Gastrocnemius medialis (tissue), 4 donors: ENCODE results near the gene WASF1. TPM values are rescaled to one million over a fixed set of nuclear protein-coding genes. Genes with fewer than 3 reads are reported as not detected.
"Not testable (repeated sequence)": the region's sequence is repeated elsewhere in the genome, so short reads cannot be mapped to it uniquely, and the experiment has no call there.

Source experiments
- ATAC-seq, 2 donors: fragments of 150-250 bp; one replicate each; pipeline ENCODE4 v1.9.1; 2016
- DNase-seq, 2 donors: peaks; one replicate each; pipeline ENCODE4 v3.0.0-alpha.2; 2019
- H3K27ac ChIP-seq, 4 donors: fragments of 200-600 bp; sonication (generic); 1 replicate in 1 of 4; 2 replicates in 3 of 4; pipeline ENCODE4 v1.5.1; 2016 to 2018; ENCODE audit warnings: mild to moderate bottlenecking in 2 of 4, moderate library complexity in 1 of 4
- H3K27me3 ChIP-seq, 3 donors: fragments of 200-600 bp; sonication (generic) in 2 of 3; 1 replicate in 1 of 3; 2 replicates in 2 of 3; pipeline versions ENCODE4 v1.5.1 to v1.6.0; 2016 to 2019; ENCODE audit warnings: mild to moderate bottlenecking in 1 of 3, moderate library complexity in 1 of 3
- H3K36me3 ChIP-seq, 2 donors: fragments of 200-600 bp; sonication (generic) in 1 of 2; one replicate each; pipeline ENCODE4 v1.5.1; 2017 to 2018
- H3K4me1 ChIP-seq, 2 donors: fragments of 200-600 bp; sonication (generic) in 1 of 2; one replicate each; pipeline ENCODE4 v1.5.1; 2016 to 2017; ENCODE audit warnings: mild to moderate bottlenecking in 2 of 2
- H3K4me3 ChIP-seq, 4 donors: fragments of 200-600 bp; sonication (generic) in 3 of 4; 1 replicate in 1 of 4; 2 replicates in 3 of 4; pipeline ENCODE4 v1.5.1; 2016 to 2019; ENCODE audit warnings: mild to moderate bottlenecking in 2 of 4
- H3K9me3 ChIP-seq, 3 donors: fragments of 200-600 bp; sonication (generic) in 2 of 3; 1 replicate in 1 of 3; 2 replicates in 2 of 3; pipeline ENCODE4 v1.5.1; 2016 to 2019
- CTCF ChIP-seq, 5 experiments: fragments of 450-650 bp in 3 of 5; fragments of 200-600 bp in 2 of 5; sonication (generic) in 2 of 5; IDR thresholded peaks in 4 of 5; conservative IDR thresholded peaks in 1 of 5; 1 replicate in 4 of 5; 2 replicates in 1 of 5; pipeline ENCODE4 v1.5.1; 2016 to 2019; ENCODE audit warnings: antibody characterized with exemption in 5 of 5, mild to moderate bottlenecking in 3 of 5, moderate library complexity in 3 of 5
- POLR2A ChIP-seq, 2 donors: fragments of 450-650 bp; IDR thresholded peaks; one replicate each; pipeline ENCODE4 v1.6.1; 2017; ENCODE audit warnings: antibody characterized with exemption in 2 of 2, mild to moderate bottlenecking in 2 of 2, moderate library complexity in 2 of 2
- in situ Hi-C, 4 donors: fragments of 200-750 bp; cut with MboI; loops; one replicate each; pipeline versions ENCODE4 v1.15.0 to v1.8.0; 2017; ENCODE audit warnings: low sequenced_read_pairs in 4 of 4
- intact Hi-C: fragments of 100-400 bp; cut with DNase I; formaldehyde crosslinking; loops from one replicate; pipeline ENCODE4 v1.15.1; 2023; ENCODE audit warnings: low total_unique reads
- total RNA-seq, 4 donors: library from RNA; depleted of rRNA; stranded (reverse); fragments of >200 nt; gene quantifications; one replicate each; pipeline versions ENCODE4 v1.1.0 to v1.2.3, GENCODE V29; 2016

Gene WASF1
- total RNA-seq, 4 donors from 2014 or later, result 0.41 to 2.7 (median 1.4) TPM

GRCh38 chr6:110090876-110091275 is 88.6 kb downstream of the WASF1 start:
- Histone ChIP-seq H3K36me3 (no peaks in the 10 kb centered on the region), H3K27ac (no peak overlapping the region), H3K4me1 (no peaks in the 10 kb centered on the region), H3K4me3 (no peak overlapping the region), H3K27me3 (no peaks in the 10 kb centered on the region), H3K9me3 (no peaks in the 10 kb centered on the region)
- DNase-seq (no peak), ATAC-seq (no peak)
- in situ Hi-C loops, result no loop called here
- intact Hi-C loops, result no loop called here
- TF ChIP-seq CTCF (IDR thresholded peaks at IDR 0.05 in 4 of 5, conservative IDR thresholded peaks at IDR 0.05 in 1 of 5), result no peak
- no peak for TF ChIP-seq POLR2A (IDR thresholded peaks at IDR 0.05)

- intact Hi-C loops, result no loop called here
- Histone ChIP-seq H3K27ac (no peak overlapping the region), H3K27me3 (no peaks in the 10 kb centered on the region), H3K9me3 (no peaks in the 10 kb centered on the region), H3K36me3 (no peaks in the 10 kb centered on the region), H3K4me1 (no peaks in the 10 kb centered on the region), H3K4me3 (no peak overlapping the region)
- ATAC-seq, result no peak
- no peak for DNase-seq
- in situ Hi-C loops, result no loop called here
- TF ChIP-seq POLR2A (IDR thresholded peaks at IDR 0.05) (no peak), CTCF (IDR thresholded peaks at IDR 0.05 in 4 of 5, conservative IDR thresholded peaks at IDR 0.05 in 1 of 5) (no peak)
Measured at GRCh38 chr6:110089323-110089722, 90.1 kb downstream of the WASF1 start.

- no peak for DNase-seq
- no peak overlapping the region for H3K27ac ChIP-seq
- no peaks in the 10 kb centered on the region for H3K9me3 ChIP-seq
- intact Hi-C loops, result no loop called here
- no peaks in the 10 kb centered on the region for H3K27me3 ChIP-seq
- in situ Hi-C loops, result no loop called here
- TF ChIP-seq CTCF (IDR thresholded peaks at IDR 0.05 in 4 of 5, conservative IDR thresholded peaks at IDR 0.05 in 1 of 5) (no peak), POLR2A (IDR thresholded peaks at IDR 0.05) (no peak)
- no peak for ATAC-seq
- no peaks in the 10 kb centered on the region for H3K4me1 ChIP-seq
- H3K36me3 ChIP-seq, result no peaks in the 10 kb centered on the region
- no peak overlapping the region for H3K4me3 ChIP-seq
Measured at GRCh38 chr6:110085285-110085684, 94.2 kb downstream of the WASF1 start.

GRCh38 chr6:110083875-110084585 is 95.4 kb downstream of the WASF1 start:
- intact Hi-C loops (no loop called here), in situ Hi-C loops (no loop called here)
- TF ChIP-seq POLR2A (IDR thresholded peaks at IDR 0.05) (no peak), CTCF (IDR thresholded peaks at IDR 0.05 in 4 of 5, conservative IDR thresholded peaks at IDR 0.05 in 1 of 5) (no peak)
- no peaks in the 10 kb centered on the region for H3K27me3 ChIP-seq
- no peaks in the 10 kb centered on the region for H3K9me3 ChIP-seq
- no peak for ATAC-seq
- H3K27ac ChIP-seq, result no peak overlapping the region
- H3K4me1 ChIP-seq, result no peaks in the 10 kb centered on the region
- H3K36me3 ChIP-seq, result no peaks in the 10 kb centered on the region
- no peak for DNase-seq
- H3K4me3 ChIP-seq, result no peak overlapping the region

GRCh38 chr6:110075406-110075805 is 104.1 kb downstream of the WASF1 start:
- in situ Hi-C loops, result no loop called here
- ATAC-seq, result no peak
- TF ChIP-seq POLR2A (IDR thresholded peaks at IDR 0.05) (no peak), CTCF (IDR thresholded peaks at IDR 0.05 in 4 of 5, conservative IDR thresholded peaks at IDR 0.05 in 1 of 5) (no peak)

GRCh38 chr6:110073474-110073873 is 106.0 kb downstream of the WASF1 start:
- H3K27ac ChIP-seq, DNase-seq, intact Hi-C loops, H3K4me1 ChIP-seq, H3K9me3 ChIP-seq, ATAC-seq, H3K4me3 ChIP-seq, in situ Hi-C loops, H3K27me3 ChIP-seq, H3K36me3 ChIP-seq: not testable (repeated sequence)

More at GRCh38 chr6:110075406-110075805, 104.1 kb downstream of the WASF1 start:
- Histone ChIP-seq H3K27me3 (no peaks in the 10 kb centered on the region), H3K4me3 (no peak overlapping the region), H3K9me3 (no peaks in the 10 kb centered on the region), H3K27ac (no peak overlapping the region), H3K4me1 (no peaks in the 10 kb centered on the region), H3K36me3 (no peaks in the 10 kb centered on the region)
- no peak for DNase-seq
- intact Hi-C loops, result no loop called here
